Hepatocyte (in vitro differentiated cells): ENCODE measurements around the gene HPS5.

ENCODE experiments used
- EZH2 ChIP-seq: fragments of 200-600 bp; sonication (generic); IDR thresholded peaks from 2 replicates; pipeline ENCODE4 v1.6.1; 2016; ENCODE audit warnings: antibody characterized with exemption, mild to moderate bottlenecking, borderline replicate concordance
- EZH2phosphoT487 ChIP-seq: fragments of 200-600 bp; sonication (generic); IDR thresholded peaks from one replicate; pipeline ENCODE4 v1.6.1; 2018; ENCODE audit warnings: antibody characterized with exemption, mild to moderate bottlenecking, low read depth, moderate library complexity; ENCODE audit not compliant: unreplicated experiment, severe bottlenecking
- TF ChIP-seq, protein P1 (sequence below): fragments of 200-600 bp; sonication (generic); IDR thresholded peaks from 2 replicates; pipeline ENCODE4 v1.5.1; 2016; ENCODE audit warnings: antibody characterized with exemption, mild to moderate bottlenecking; ENCODE audit not compliant: poor library complexity

DNA sequence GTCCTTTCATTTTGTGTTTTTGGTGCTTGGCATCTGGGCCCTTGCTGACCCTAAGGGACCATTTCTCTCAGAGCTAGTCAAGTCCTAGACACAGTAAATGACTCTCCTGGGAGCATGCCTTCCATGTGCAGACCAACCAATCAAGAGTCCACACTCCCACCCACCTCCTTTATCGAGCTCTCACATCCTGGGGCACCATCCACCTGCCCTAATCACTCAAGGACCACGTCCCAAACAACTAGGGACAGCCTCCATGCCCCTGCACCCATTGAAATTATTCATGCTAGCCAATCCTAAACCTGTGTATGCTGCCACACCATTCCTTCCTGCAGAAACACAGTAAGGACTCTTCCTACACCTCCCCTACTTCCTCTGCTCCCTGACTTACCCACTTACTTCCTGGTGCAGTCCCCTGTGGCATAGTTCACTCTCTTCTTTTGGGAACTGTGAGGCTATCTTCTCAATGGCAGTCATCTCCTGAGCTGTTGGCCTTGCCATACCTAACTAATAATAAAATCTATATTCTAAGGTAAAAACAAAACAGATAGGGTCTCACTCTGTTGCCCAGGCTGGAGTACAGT is 67.1 kb downstream of the HPS5 start:
- TF ChIP-seq, protein P1, sequence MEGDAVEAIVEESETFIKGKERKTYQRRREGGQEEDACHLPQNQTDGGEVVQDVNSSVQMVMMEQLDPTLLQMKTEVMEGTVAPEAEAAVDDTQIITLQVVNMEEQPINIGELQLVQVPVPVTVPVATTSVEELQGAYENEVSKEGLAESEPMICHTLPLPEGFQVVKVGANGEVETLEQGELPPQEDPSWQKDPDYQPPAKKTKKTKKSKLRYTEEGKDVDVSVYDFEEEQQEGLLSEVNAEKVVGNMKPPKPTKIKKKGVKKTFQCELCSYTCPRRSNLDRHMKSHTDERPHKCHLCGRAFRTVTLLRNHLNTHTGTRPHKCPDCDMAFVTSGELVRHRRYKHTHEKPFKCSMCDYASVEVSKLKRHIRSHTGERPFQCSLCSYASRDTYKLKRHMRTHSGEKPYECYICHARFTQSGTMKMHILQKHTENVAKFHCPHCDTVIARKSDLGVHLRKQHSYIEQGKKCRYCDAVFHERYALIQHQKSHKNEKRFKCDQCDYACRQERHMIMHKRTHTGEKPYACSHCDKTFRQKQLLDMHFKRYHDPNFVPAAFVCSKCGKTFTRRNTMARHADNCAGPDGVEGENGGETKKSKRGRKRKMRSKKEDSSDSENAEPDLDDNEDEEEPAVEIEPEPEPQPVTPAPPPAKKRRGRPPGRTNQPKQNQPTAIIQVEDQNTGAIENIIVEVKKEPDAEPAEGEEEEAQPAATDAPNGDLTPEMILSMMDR = no peak
- no peak for TF ChIP-seq EZH2
- no peak for TF ChIP-seq EZH2phosphoT487
